H1 (cell line): ENCODE measurements around the gene VPREB1. TPM values are rescaled to one million over a fixed set of nuclear protein-coding genes. Genes with fewer than 3 reads are reported as not detected.

Source experiments
- ATF3 ChIP-seq: IDR thresholded peaks from 2 replicates; pipeline ENCODE4 v1.6.1; 2011; ENCODE audit warnings: low read depth, mild to moderate bottlenecking, low read length; ENCODE audit not compliant: insufficient read depth
- SP1 ChIP-seq: IDR thresholded peaks from 2 replicates; pipeline ENCODE4 v1.6.1; 2011; ENCODE audit warnings: low read depth, low read length
- polyA plus RNA-seq, 7 experiments: library from polyadenylated mRNA; depleted of rRNA in 3 of 7; stranded (reverse) in 5 of 7; unstranded in 2 of 7; fragments of >200 nt in 5 of 7; fragments of 200-250 nt in 2 of 7; gene quantifications; 1 replicate in 5 of 7; 2 replicates in 1 of 7; 4 replicates in 1 of 7; pipeline versions ENCODE4 v1.2.1 to v1.2.3, GENCODE V29; 2011 to 2013; ENCODE audit warnings: missing spikeins in 2 of 7, mixed read lengths in 2 of 7
- total RNA-seq: library from RNA; stranded (reverse); fragmentation: NEBNext Ultra II Directional; extraction: Animal tissue kit (Norgen Biotek cat#: 25700); gene quantifications from 2 replicates; pipeline ENCODE4 v1.2.1, GENCODE V29; 2021

The VPREB1 gene
- total and polyA plus RNA-seq, 2 of the 8 experiments (the other 6 are each of a cell fraction or from before 2014, with no cell fraction given) = not detected

GRCh38 chr22:22244316-22245250 lies at the start of gene VPREB1 (continued):
- TF ChIP-seq ATF3 (no peak), SP1 (no peak)
